ENCODE measurements around the gene KIF12.
"Not testable (repeated sequence)": the region's sequence is repeated elsewhere in the genome, so short reads cannot be mapped to it uniquely, and the experiment has no call there.

Gene KIF12
- total RNA-seq = 0 reads per million in 4 donors

- DNase-seq = no peak
These were observed at the start of gene KIF12 for GRCh38 chr9:114098936-114099668. Gene KIF12, minus strand, starts transcription at chr9:114099292. Its CDS starts 16 bp downstream, at chr9:114099276.

DNA sequence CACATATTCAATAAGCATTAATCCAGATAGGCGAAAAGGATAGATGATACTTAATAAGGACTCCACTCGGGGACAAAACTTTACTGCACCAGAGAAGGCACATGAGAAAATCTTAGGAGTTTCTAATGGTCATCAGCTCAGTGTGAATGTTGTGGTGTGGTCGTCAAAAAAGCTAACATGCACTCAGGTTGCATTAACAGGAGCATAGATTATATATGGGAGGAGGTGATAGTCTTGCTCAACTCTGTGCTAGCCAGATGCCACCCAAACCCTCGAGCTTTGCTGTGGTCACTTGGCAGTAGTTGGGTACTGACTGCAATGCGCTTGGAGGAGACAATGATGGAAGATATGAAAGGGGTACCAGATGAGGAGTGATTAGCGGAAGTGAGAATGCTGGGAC is 47.6 kb upstream of the KIF12 start:
- DNase-seq = no peak

DNA sequence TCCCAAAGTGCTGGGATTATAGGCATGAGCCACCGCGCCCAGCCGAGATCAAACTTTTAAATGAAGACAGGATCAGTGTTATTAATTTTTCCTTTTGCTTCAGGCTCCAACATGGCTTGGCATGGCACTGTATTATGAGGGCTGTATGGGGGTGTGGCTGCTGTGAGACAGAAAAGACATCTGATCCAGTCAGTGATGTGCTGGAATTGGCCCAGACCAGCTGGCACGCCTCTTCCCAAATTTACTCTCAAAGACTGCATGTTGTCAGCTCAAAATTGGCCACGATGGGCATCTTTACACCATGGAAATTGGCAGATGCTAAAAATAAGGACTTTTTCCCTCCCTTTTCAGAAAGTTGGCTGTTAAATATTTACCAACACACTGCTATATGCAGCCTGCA is 44.1 kb upstream of the KIF12 start:
- no peak for DNase-seq

DNA sequence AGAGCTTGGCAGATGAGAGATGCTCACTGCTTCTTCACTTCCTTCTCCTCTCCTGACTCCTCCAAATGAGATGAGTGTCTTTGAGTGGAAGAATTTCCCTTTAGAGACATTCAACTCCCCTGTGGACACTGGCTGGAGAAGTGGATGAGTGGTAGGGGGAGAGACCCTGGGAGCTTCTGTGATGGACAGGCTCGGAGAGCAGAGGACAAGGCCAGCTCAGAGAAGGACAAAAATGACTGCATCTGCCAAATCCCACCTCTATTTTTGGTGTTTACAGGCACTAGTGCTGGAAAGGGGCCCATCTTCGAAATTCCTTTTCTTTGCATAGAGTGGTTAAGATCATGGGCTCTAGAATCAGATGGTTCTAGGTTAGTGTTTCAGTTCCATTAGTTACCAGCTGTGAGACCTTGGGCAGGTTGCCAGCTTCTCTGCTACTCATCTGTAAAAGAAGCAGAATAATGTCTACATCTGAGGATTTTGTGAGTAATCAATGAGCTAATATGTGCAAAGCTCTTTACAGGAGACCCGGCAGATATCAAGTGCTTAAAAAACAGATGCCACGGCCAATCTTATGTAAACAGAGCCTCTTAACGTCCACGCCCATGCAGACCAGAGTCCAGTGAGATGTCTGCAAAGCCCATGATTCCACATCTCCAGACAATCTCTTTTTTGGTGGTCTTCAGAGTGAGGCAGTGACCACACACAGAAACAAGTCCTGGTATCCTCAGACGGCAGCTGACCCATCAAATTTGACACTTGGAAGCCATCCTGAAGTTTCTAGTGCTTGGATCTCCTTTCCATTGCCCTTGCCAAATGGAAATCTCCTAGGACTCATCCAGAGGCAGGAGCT is 42.7 kb upstream of the KIF12 start:
- DNase-seq = no peak

DNA sequence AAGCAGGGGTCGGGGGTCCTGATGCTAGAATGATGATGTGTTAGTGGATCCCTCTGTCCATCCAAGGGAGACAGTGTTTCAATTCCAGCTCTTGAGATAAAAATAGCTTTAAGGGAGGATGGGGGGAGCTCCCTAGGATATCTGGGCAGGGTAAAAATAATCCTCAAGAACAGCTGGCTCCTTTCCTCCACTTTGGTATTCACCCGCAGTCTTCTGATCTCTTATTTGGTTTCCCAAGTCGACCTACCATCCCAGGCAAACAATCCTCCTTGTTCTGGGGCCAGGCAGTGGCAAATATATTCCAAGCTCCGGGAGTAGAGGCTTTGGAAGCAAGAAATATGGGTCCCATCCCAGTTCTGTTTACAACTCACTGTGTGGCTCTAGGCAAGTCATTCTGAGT is 41.8 kb upstream of the KIF12 start:
- no peak for DNase-seq

DNA sequence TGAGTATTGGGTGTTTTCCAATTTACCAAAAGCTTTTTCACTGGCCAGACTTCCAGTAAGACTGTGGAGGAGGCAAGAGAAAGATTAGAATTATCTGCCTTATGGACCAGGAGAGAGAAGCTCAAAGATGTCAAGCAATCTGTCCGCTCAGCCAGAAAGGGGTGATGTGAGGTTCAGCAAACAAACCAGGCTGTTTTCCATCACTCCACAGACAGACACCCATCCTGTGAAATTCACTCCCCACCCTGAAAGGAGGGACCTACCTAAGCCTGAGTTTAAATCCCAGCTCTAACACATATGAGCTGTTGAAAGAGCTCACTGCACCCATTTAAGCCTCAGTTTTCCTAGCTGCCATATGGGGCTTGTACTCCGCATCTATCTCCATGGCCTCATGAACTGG is 41.3 kb upstream of the KIF12 start:
- no peak for DNase-seq

GRCh38 chr9:114139071-114139470 is 40.0 kb upstream of the KIF12 start:
- DNase-seq = no peak

- no peak for DNase-seq
These were observed 39.5 kb upstream of the KIF12 start for GRCh38 chr9:114138552-114138971.

DNA sequence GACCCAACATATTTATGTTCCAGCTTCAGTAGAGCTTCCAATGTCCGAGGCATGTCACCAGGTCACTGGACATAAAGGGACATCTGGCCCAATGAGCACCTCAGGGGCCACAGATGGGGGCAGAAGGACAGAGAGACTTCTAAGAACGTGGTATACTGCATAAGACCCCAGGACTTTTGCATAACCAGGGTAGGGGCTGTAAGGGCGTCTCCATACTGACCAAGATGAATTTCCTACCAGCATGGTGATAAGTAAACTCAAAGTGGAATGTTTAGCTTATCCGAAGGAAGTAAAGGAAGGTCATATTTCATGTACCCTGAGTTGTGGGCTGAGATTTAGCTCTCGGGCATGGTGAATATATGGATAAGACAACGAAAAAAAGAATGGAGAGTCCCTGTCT is 38.7 kb upstream of the KIF12 start:
- no peak for DNase-seq

GRCh38 chr9:114134827-114135396 is 35.8 kb upstream of the KIF12 start:
- no peak for DNase-seq

DNA sequence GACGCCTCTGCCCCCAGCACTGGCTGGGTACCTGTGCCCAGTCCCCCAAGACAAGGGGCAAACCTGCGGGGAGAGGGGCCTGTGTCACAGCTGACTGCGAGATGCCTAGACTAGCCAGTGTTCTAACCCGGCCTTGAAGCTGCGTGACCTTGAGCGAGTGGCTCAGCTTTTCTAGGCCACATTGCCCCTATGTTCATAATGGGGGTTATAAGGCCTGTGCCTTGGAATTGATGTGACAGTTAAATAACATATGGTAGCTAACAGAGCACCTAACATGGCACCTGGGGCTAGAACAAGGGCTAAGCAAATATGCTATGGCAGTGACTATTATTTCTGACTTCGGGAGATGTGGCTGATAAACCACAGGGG is 33.4 kb upstream of the KIF12 start:
- DNase-seq = no peak

DNA sequence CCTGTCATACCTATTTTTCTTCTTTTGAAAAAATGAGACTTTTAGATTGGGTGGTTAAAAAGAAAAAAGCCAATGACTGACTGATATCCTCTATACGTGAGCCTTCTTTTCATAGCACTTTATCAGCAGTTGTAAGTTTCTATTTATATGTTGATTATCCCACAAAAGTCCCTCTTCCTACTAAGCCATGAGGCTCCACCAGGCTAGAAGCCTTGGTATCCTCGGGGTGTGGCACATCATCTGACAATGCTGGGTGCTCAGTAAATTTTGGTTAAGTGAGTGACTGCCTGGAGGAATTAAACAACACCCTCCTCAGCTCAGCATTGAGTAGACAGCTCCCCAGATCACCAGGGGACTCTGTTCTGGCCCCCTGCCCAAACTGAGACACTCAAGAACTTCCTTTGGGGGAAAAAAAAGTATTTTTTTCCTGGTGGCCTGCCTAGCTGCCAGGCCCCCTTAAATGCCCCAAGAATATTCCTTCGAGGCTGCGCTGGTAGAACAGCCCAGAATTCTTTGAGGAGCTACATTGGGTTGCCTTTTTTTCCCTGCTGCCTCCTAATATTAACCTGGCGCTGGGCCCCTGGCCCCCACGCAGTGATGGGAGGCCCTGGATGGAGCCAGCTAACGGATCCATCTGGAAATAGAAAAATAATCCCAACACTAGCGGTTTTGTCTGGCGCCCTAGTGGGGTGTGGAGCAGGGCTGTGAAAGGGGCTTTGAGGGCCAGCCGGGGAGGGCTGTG is 32.9 kb upstream of the KIF12 start:
- DNase-seq = no peak

DNA sequence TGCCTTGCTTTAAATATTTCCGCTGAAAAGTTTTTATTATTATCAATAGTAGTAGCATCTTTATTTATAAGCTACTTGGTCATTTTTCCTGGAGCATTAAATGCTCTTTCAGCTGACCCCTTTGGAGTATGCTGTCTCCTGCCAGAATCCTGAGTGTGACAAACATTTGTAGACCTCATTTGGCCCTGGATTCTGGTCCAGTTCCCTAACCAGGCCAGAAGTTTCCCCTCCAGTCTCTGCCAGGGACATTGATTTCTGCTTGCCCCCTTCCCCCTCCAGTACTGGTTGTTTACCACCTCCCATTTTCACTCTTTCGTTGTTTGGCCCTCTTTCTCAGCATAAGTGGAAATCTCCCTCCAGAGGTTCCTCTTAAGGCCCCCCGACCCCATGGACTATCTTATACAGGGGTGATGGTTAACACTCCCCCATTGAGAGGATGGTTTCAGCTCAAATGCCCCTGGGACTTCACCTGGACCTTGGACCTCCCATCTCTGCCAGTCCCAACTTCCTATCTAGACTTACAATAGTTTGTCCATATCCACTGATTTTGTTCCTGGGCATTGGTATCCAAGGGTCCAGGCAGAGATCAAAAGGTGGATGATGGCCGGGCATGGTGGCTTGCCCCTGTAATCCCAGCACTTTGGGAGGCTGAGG is 31.7 kb upstream of the KIF12 start:
- DNase-seq = no peak

GRCh38 chr9:114130141-114130540 is 31.0 kb upstream of the KIF12 start:
- DNase-seq = no peak

DNA sequence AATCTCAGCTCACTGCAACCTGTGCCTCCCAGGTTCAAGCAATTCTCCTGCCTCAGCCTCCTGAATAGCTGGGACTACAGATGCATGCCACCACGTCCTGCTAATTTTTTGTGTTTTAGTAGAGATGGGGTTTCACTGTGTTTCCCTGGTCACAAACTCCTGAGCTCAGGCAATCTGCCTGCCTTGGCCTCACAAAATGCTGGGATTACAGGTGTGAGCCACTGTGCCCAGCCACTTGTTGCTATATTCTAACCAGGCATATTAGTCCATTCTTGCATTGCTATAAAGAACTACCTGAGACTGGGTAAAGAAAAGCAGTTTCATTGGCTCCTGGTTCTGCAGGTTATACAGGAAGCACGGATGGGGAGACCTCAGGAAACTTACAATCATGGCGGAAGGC is 29.7 kb upstream of the KIF12 start:
- DNase-seq = not testable (repeated sequence)

DNA sequence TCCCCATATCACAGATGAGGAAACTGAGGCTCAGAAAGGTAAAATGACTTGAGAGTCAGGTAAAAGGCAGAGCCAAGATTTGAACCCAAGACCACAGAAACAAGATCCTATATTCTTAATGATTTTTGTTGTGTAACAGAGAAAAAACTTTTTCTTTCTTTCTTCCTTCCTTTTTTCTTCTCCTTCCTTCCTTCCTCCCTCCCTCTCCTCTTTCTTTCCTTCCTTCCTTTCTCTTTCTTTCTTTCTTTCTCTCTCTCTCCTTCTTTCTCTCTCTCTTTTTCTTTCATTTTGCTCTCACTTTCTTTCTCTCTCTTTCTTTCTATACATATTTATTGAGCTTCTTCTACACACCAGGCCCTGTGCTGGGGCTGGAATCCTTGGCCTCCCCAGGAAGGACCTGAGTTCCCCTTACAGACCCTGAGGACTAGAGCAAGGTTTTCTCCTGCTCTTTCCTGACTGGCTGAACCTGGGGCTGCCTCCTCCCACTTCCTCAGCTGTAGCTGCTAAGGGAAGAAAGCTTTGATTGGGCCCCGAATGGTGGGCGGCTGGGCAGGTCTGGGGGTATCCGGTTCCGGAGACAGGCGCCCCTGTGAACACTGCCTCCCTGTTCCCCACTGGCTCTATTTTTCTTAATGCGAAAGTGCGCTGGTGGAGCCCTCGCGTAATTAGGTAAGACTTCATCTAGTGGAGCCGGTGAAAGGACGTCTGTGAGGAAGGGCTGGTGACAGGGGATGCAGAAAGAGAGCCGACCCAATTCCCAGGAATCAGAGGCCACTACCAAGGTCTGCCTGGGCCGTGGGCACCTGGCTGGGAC is 27.4 kb upstream of the KIF12 start:
- DNase-seq = no peak

DNA sequence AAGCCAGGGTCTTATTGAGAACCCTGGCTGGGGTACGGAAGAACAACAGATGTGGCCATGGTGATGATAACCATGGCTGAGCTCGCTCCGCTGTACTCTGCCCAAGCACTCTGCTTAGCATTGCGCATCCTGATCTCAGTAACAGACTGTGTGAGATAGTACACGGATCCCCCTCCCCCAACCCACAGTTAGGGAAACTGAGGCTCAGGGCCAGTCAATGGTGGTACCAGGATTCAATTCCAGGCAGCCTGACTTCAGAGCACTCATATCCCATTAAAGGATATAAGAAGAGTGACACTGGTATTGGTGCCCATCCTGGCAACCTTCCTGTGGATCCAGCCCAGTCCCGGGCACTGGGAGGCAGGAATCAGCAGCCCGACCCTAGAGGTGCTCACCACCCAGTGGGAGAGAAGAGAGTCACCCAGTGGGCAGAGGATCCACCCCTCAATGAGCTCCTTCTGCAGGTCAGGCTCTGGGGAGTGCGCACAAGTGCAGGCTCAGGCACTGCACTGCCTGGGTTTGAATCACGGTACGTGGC is 26.5 kb upstream of the KIF12 start:
- DNase-seq = no peak

GRCh38 chr9:114124666-114125475 is 25.8 kb upstream of the KIF12 start:
- DNase-seq = no peak

- no peak for DNase-seq
These were observed 25.0 kb upstream of the KIF12 start for GRCh38 chr9:114124138-114124537.
